Esophagus squamous epithelium (tissue), 5 donors: ENCODE data around the gene TMEM202. TPM values are rescaled to one million over a fixed set of nuclear protein-coding genes. Genes with fewer than 3 reads are reported as not detected.

Experiments
- DNase-seq: peaks from one replicate; lab custom pipeline; 2025; lab: John Stamatoyannopoulos, UW
- H3K27ac ChIP-seq, 4 donors: fragments of 200-600 bp; sonication (generic); one replicate each; pipeline ENCODE4 v1.5.1; 2016 to 2019; ENCODE audit warnings: mild to moderate bottlenecking in 1 of 4
- H3K27me3 ChIP-seq, 4 donors: fragments of 200-600 bp; sonication (generic); 1 replicate in 3 of 4; 2 replicates in 1 of 4; pipeline versions ENCODE4 v1.5.1 to v1.6.0; 2017 to 2021; ENCODE audit warnings: antibody characterized with exemption in 1 of 4
- H3K36me3 ChIP-seq, 3 donors: fragments of 200-600 bp; sonication (generic); one replicate each; pipeline ENCODE4 v1.5.1; 2016 to 2019
- H3K4me1 ChIP-seq, 3 donors: fragments of 200-600 bp; sonication (generic); one replicate each; pipeline ENCODE4 v1.5.1; 2017 to 2019
- H3K4me3 ChIP-seq, 4 donors: fragments of 200-600 bp; sonication (generic); 1 replicate in 3 of 4; 2 replicates in 1 of 4; pipeline ENCODE4 v1.5.1; 2016 to 2019; ENCODE audit warnings: mild to moderate bottlenecking in 2 of 4, moderate library complexity in 1 of 4
- H3K9me3 ChIP-seq, 3 donors: fragments of 200-600 bp; sonication (generic); one replicate each; pipeline ENCODE4 v1.5.1; 2016 to 2019
- POLR2A ChIP-seq, 4 donors: fragments of 450-650 bp; IDR thresholded peaks; one replicate each; pipeline ENCODE4 v1.6.1; 2017; ENCODE audit warnings: antibody characterized with exemption in 4 of 4, mild to moderate bottlenecking in 4 of 4, moderate library complexity in 3 of 4
- WGBS, 2 donors: methylation state at CpG; one replicate each; pipeline ENCODE4 v1.1.5; 2018; 5-methylcytosine and 5-hydroxymethylcytosine counted together
- intact Hi-C: fragments of 100-400 bp; cut with DNase I; formaldehyde crosslinking; loops from one replicate; pipeline ENCODE4 v1.15.0; 2022
- total RNA-seq, 4 donors: library from RNA; depleted of rRNA; stranded (reverse); fragments of >200 nt; gene quantifications; one replicate each; pipeline ENCODE4 v1.1.0, GENCODE V29; 2016
- TF ChIP-seq, protein P1 (sequence below), 6 experiments: fragments of 450-650 bp in 4 of 6; fragments of 200-600 bp in 2 of 6; sonication (generic) in 2 of 6; IDR thresholded peaks; one replicate each; pipeline ENCODE4 v1.5.1; 2016 to 2019; ENCODE audit warnings: antibody characterized with exemption in 6 of 6, mild to moderate bottlenecking in 4 of 6, moderate library complexity in 4 of 6
- donor health status: DM: yes; HTN: yes; CAD: no.

TMEM202 gene
- total RNA-seq, 4 donors from 2014 or later = not detected

GRCh38 chr15:72445426-72445825 lies 47.3 kb downstream of the TMEM202 start:
- intact Hi-C loops = no loop called here
- TF ChIP-seq, protein P1, sequence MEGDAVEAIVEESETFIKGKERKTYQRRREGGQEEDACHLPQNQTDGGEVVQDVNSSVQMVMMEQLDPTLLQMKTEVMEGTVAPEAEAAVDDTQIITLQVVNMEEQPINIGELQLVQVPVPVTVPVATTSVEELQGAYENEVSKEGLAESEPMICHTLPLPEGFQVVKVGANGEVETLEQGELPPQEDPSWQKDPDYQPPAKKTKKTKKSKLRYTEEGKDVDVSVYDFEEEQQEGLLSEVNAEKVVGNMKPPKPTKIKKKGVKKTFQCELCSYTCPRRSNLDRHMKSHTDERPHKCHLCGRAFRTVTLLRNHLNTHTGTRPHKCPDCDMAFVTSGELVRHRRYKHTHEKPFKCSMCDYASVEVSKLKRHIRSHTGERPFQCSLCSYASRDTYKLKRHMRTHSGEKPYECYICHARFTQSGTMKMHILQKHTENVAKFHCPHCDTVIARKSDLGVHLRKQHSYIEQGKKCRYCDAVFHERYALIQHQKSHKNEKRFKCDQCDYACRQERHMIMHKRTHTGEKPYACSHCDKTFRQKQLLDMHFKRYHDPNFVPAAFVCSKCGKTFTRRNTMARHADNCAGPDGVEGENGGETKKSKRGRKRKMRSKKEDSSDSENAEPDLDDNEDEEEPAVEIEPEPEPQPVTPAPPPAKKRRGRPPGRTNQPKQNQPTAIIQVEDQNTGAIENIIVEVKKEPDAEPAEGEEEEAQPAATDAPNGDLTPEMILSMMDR (IDR thresholded peaks at IDR 0.05) = no peak
- TF ChIP-seq POLR2A (IDR thresholded peaks at IDR 0.05) = no peak
- H3K9me3 ChIP-seq = no peaks in the 10 kb centered on the region
- H3K4me1 ChIP-seq = no peaks in the 10 kb centered on the region
- peaks cover 0 to 7% (median 0%) of the 10 kb centered on the region in 4 donors for H3K27me3 ChIP-seq
- no peak for DNase-seq
- no peaks in the 10 kb centered on the region for H3K36me3 ChIP-seq
- WGBS, 2 donors = 54 to 77% methylated on average over 1 of the region's 1 CpG
- H3K4me3 ChIP-seq = no peak overlapping the region
- H3K27ac ChIP-seq = no peak overlapping the region

GRCh38 chr15:72450805-72451204 lies 52.7 kb downstream of the TMEM202 start:
- Histone ChIP-seq H3K27ac (no peak overlapping the region), H3K27me3 (peaks cover 0 to 7% (median 0%) of the 10 kb centered on the region in 4 donors), H3K4me3 (no peak overlapping the region), H3K9me3 (no peaks in the 10 kb centered on the region), H3K4me1 (no peaks in the 10 kb centered on the region), H3K36me3 (no peaks in the 10 kb centered on the region)
- 73 to 79% methylated on average over 6 of the region's 6 CpGs for WGBS, 2 donors
- no peak for DNase-seq
- no peak for TF ChIP-seq POLR2A (IDR thresholded peaks at IDR 0.05)
- TF ChIP-seq, protein P1 (IDR thresholded peaks at IDR 0.05) = no peak
- intact Hi-C loops = no loop called here

DNA sequence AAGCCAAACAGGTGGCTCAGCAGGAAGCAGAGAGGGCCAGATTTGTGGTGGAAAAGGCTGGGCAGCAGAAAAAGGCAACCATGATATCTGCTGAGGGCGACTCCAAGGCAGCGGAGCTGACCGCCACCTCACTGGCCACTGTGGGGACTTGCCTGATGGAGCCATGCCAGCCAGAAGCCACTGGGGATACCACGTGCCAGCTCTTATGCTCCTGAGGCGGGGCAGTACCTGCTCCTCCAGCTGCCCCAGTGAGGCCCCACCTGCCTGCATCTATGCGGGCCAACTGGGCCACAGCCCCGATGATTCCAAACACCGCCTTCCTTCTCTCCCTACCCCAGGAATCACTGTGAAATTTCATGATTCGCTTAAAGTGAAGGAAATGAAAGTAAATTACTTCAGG lies 53.1 kb downstream of the TMEM202 start:
- Histone ChIP-seq H3K9me3 (no peaks in the 10 kb centered on the region), H3K4me3 (no peak overlapping the region), H3K27ac (no peak overlapping the region), H3K36me3 (no peaks in the 10 kb centered on the region), H3K4me1 (no peaks in the 10 kb centered on the region), H3K27me3 (peaks cover 0 to 6% (median 0%) of the 10 kb centered on the region in 4 donors)
- no peak for DNase-seq
- intact Hi-C loops = no loop called here
- WGBS, 2 donors = 69 to 73% methylated on average over 4 to 9 of the region's 9 CpGs
- TF ChIP-seq, protein P1 (IDR thresholded peaks at IDR 0.05) = no peak
- TF ChIP-seq POLR2A (IDR thresholded peaks at IDR 0.05) = no peak

- Histone ChIP-seq H3K27ac (no peak overlapping the region), H3K4me1 (peaks cover 0 to 5% (median 0%) of the 10 kb centered on the region in 3 donors), H3K9me3 (no peaks in the 10 kb centered on the region), H3K4me3 (no peak overlapping the region), H3K36me3 (no peaks in the 10 kb centered on the region), H3K27me3 (no peaks in the 10 kb centered on the region)
- intact Hi-C loops = no loop called here
- DNase-seq = no peak
- WGBS, 2 donors = 84 to 96% methylated on average over 6 to 7 of the region's 7 CpGs
- no peak for TF ChIP-seq POLR2A (IDR thresholded peaks at IDR 0.05)
- TF ChIP-seq, protein P1 (IDR thresholded peaks at IDR 0.05) = no peak
Observed at GRCh38 chr15:72456684-72457083, 58.6 kb downstream of the TMEM202 start.

Other genes with a start within 250 kb of the TMEM202 start
- gene GRAMD2A, start 200.5 kb upstream of the TMEM202 start, total RNA-seq = 1 to 10 TPM; 1.2 to 8.0 (median 3.7) TPM
- 1,000 to 10,000 TPM in 2 of 4 donors, 100 to 1,000 TPM in 2; 504 to 1,134 (median 964) TPM for gene PKM, start 167.1 kb upstream of the TMEM202 start, total RNA-seq
- gene PARP6, start 125.8 kb upstream of the TMEM202 start, total RNA-seq = 10 to 100 TPM; 12.2 to 62.2 (median 31.6) TPM
- under 1 TPM in 3 of 4 donors, not detected in 1; 0.31 to 0.82 (median 0.76) TPM for gene CELF6, start 78.1 kb upstream of the TMEM202 start, total RNA-seq
- 10 to 100 TPM; 12.8 to 51.1 (median 28.4) TPM for gene HEXA, start 22.3 kb upstream of the TMEM202 start, total RNA-seq
- gene ARIH1, start 76.0 kb downstream of the TMEM202 start, total RNA-seq = 10 to 100 TPM; 26.2 to 40.1 (median 36.6) TPM